VCaP (cell line): ENCODE data around the gene F8.

ENCODE experiments used
- H3K27ac ChIP-seq: fragments of 450-650 bp; 2 replicates; pipeline ENCODE4 v1.5.1; 2017
- CTCF ChIP-seq: fragments of 450-650 bp; conservative IDR thresholded peaks from 2 replicates; pipeline ENCODE4 v1.5.1; 2017; ENCODE audit warnings: mild to moderate bottlenecking, moderate library complexity

F8 gene

GRCh38 chrX:155022585-155022984 lies at the start of gene F8:
Gene F8, minus strand, starts transcription at chrX:155022723. Its CDS starts 171 bp downstream, at chrX:155022552.
- H3K27ac ChIP-seq: no peak within 1 kb of the TSS
- no peak for TF ChIP-seq CTCF

GRCh38 chrX:155071694-155072280 lies 49.3 kb upstream of the F8 start:
- peak overlapping the region; percentile 79 for H3K27ac ChIP-seq
- TF ChIP-seq CTCF: no peak

GRCh38 chrX:155070975-155071693 lies 48.6 kb upstream of the F8 start, which contains the start of the genes BRCC3, CMC4 and MTCP1:
Gene BRCC3, plus strand, starts transcription at chrX:155071508. Its CDS starts 20 bp downstream, at chrX:155071528.
Gene CMC4, minus strand, starts transcription at chrX:155071136. Its CDS starts 7,113 bp downstream, at chrX:155064023.
Gene MTCP1, minus strand, starts transcription at chrX:155071136. Its CDS starts 5,126 bp downstream, at chrX:155066010.
- TF ChIP-seq CTCF: no peak
- peak within 1 kb of the TSS; percentile 79 for H3K27ac ChIP-seq

- no peak for TF ChIP-seq CTCF
- H3K27ac ChIP-seq: peak overlapping the region; percentile 79
These were observed 48.1 kb upstream of the F8 start for GRCh38 chrX:155070663-155070974.

GRCh38 chrX:155070038-155070437 lies 47.5 kb upstream of the F8 start:
- no peak for TF ChIP-seq CTCF
- peak overlapping the region; percentile 79 for H3K27ac ChIP-seq

GRCh38 chrX:155069414-155069813 lies 46.9 kb upstream of the F8 start:
- no peak for TF ChIP-seq CTCF

GRCh38 chrX:155068165-155068564 lies 45.6 kb upstream of the F8 start:
- H3K27ac ChIP-seq: no peak overlapping the region

More at GRCh38 chrX:155069414-155069813, 46.9 kb upstream of the F8 start:
- no peak overlapping the region for H3K27ac ChIP-seq

More at GRCh38 chrX:155068165-155068564, 45.6 kb upstream of the F8 start:
- no peak for TF ChIP-seq CTCF
